HG03139 (cell line): Measurements from ENCODE around the gene ATP8A1.
"Not testable (repeated sequence)": the region's sequence is repeated elsewhere in the genome, so short reads cannot be mapped to it uniquely, and the experiment has no call there.

Experiments
- ATAC-seq: cut with Tn5 transposase; IDR thresholded peaks from one replicate; pipeline ENCODE4 v1.9.1; 2021; ENCODE audit not compliant: unreplicated experiment

Gene ATP8A1

DNA sequence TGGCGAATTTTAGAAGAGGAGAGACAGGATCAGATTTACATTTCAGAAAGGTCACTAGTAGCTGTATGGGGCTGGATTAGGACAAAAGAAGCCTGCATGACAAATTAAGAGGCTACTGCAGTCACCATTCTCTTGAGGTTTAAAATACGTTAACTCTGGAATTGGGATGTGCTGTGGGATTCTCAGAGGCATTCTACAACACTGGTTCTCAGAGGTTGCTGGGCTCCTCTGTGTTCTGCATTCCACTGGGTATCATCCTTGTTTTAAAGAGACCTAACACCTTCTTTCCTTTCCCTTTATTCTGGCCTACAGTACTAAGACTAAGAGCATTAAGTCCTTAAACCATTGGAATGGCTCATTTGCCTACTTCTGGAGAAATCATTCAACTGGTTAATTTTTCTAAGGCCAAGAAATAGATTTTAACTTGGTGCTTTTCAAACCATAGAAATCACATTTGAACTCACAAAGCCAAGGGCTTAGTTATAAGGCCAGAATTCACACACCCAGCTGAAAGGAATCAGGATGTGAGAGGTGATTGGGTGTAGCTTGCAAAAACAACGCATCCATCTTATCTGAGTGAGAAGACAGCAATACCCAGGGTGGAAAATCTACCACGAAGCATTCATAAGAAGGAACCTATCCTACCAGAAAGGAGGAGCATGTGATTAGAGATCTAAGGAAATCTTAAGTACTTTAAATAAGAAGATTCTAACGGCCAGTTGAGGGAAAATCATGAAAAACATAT is 143.0 kb downstream of the ATP8A1 start:
- no peak for ATAC-seq

DNA sequence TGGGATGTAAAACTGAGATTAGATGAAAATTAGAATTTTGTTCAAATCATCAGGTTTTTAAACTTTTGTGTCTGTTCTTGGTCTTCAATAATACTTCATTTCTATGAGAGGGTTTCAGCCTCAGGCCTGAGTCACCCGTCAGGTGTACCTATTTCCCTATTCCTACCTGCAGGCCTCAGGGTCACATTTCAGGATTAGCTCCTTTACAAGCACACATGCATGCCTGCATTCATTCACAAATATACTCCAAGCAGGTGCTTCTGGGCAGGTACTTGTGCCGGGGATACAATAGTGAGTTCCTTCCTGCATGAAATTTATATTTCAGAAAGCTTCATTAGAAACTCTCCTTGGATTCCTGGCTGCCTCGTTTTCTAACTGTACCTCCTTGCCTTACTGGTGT is 144.7 kb downstream of the ATP8A1 start:
- ATAC-seq, result no peak

DNA sequence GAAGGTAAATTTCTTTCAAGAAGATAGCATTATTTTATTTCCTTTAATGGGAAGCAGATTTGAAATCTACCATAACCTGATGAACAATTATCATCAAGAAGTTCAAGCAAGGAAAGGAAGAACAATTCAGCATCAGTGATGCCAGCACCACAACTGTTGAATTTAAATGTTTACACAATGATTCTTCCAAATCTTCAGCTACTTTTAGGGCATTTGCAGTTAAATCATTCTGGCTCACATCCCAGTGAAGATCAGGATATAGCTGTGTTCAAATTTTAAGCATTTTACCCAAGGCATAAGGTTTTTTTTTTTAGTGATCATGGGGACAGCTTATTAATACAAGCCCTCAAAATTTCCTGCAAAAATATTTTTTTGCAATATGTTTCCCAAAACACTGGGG is 146.7 kb downstream of the ATP8A1 start:
- ATAC-seq, result no peak

DNA sequence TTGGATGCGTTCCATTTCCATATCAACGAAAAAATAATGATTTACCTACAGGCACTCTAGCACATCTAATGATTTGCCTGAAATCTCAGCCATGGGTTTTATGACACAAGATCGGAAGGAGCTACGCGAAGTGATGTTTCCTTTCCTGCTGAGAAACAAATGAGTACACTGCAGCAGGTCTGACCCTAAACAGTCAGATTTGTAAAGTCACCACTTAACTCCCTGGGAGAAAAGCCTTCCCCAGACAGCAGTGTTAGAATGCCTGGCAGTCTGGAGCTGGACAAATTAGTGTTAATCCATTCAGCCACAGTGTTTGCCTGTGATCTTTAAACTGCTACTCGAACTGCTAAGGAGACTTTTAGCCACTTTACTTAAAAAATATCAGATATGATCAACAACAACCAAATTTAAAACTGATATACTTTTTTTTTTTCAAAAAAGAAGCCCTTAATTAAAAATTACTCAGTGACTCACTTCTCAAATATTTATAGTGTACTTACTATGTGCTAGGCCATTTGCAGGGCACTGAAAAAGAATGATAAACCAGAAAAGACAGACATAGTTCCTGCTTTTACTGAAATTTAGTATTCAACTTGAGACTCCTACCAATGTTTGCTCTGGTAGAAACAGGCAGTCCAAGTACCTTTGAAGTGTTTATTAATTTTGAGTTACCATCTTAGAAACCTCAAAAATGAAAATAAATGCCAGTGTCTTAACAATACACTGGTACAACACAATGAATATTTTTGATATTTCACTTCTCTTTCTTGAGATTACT is 155.1 kb downstream of the ATP8A1 start:
- no peak for ATAC-seq

DNA sequence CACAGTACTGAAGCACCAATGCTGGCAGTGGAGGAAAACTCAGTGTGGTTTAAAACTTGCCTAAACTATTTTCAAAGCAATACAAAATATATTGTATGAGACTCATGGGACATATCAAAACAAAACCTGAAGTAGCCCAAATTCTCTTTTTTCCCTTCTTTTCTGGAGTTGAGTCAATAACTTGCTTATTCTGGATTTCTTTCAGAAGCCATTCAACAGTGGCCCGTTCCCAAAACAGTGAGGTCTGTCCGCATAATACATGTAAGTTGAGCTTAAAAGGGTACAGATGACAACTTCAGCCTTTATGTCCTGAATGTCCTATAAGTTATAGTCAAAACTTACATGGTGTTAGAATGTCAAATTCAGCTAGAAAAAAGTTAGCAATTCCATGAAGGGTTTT is 158.9 kb downstream of the ATP8A1 start:
- no peak for ATAC-seq

DNA sequence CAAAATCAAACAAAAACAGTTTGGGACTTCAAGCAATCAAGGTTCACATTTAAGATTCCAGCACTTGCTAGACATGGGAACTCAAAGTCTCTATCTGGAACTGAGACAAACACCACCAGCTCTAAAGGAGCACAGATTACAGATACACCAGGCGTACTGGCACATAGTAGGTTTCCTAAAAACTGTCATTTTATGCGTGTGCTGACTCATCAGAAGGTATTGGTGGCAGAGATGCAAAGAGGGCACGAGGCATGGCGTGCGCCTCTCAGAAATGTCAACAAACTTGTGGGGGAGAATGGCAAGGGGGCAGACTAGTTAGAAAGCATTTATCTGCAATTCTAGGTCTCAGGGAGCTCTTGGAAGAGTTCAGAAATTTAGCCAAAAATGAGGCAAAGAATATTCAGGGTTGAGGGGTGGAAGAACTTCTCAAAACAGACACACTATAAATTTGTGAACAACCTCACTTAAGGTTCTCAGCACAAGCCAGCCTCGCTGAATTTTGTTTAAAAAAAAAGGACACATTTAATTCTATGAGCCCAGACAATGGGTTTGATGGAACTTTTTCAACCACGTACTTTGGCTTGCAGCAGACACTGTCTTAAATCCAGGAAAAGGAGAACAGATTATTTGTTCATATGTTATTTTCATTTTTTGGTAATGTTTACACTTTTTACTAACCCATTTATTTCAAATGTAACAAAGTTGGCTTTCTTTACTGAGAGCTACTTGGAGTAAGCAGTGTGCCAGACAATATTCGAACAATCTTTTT is 159.6 kb downstream of the ATP8A1 start:
- ATAC-seq, result no peak

DNA sequence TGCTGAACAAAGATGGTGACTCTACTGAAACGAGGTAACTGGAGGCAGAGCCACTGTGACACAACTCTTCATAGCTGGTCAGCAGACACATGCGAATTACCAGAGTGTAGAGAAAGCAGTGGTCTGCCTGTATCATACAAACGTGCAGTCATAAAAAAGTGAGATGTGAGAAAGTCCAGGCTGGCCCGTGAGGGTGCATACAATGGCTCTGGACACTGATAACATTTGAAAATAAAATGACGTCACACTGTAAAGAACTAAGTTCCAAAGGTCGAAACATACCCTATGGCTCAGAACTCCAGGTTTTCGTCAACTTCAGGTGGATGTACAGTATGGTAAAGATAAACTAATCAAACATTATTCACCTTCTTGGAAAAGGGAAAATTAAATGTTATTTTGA is 163.9 kb downstream of the ATP8A1 start:
- no peak for ATAC-seq

DNA sequence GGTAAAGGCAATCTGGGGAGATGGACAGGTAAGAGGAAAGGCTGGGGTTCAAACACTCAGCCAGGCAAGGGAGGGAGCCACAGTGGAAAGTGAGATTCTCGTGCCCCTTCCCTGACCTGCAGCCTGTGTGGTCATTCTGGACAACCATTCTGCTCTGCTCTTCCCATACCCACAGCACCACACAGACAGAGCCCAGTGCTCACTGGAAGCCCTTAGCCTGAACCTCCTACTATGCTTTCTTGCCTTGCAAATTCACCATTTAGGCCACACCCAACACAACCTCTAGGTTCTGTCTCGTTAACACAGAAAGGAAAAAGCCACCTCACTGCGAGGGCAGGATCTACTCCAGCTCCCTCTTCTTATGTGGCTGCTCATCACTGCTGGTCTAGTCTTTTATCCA is 166.9 kb downstream of the ATP8A1 start:
- no peak for ATAC-seq

DNA sequence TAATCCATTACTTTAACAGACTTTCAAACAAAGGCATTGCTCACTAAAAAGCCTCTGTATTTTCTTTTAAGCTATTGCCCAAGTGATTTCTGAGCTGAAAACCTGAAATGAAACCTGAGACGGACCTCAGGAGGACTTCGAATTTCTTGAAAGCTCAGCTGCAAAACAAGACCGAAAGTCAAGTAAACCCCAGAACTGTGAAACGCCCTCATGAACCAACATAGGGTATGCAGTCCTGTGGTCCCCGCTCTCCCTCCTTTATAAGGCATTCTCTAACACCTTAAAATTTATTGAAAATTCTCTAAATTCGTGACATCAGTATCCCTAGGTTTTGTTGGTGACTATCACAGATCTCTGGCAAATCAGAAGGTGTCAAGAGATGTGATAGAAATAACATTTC is 167.8 kb downstream of the ATP8A1 start:
- ATAC-seq, result peak; percentile 58

DNA sequence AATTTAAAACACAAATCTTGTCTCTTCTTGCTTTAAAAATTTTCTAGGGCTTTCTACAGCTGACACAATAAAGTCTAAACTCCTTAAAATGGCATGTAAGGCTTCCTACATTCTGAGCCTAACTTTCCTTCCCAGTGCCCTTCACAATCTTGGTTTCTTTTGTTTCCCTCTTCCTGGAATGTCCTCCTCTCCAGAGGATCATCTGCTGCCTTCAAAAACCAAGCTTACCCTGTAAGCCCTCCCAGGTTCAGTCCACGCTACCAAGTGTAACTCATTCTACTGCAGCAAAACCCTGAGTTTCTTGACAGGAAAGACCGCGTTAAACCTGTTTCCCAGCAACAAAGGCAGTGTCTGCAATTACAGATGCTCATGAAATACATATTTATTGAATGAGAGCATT is 168.4 kb downstream of the ATP8A1 start:
- no peak for ATAC-seq

DNA sequence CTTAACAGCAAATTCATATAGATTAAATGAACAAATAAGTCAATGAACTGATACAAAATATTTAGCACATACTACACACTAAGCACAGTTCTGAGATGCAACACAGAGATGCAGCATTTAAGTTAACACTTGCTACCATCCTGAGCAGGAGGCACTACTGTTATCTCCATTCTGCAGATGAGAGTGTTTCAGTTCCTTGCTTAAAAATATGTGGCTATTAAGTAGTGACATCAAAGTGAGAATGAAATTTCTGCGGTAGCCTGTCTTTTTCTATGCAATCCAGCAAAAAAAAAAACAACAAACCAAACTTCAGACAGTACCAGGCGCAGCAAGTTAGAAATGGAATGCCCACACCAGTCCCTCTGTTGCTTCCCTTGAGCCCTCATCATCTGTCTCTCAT is 168.8 kb downstream of the ATP8A1 start:
- ATAC-seq, result peak; percentile 78

DNA sequence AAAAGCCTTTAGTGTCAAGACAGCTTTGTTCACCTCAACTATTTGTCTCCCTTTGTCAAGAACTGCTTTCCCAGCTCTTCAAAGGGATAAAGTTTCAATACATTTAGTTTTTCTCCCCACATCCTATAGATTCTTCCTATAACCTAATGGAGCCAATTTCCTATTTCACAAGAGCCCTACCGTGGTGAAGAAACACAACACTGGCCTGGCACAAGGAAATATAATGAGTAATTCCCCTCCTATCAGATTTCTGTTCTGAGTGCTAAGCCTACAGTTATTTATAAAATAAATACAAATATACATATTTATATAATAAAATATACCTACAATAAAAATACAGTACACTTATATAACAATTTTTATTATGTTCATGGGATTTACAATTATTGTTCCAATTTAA is 169.7 kb downstream of the ATP8A1 start:
- no peak for ATAC-seq

DNA sequence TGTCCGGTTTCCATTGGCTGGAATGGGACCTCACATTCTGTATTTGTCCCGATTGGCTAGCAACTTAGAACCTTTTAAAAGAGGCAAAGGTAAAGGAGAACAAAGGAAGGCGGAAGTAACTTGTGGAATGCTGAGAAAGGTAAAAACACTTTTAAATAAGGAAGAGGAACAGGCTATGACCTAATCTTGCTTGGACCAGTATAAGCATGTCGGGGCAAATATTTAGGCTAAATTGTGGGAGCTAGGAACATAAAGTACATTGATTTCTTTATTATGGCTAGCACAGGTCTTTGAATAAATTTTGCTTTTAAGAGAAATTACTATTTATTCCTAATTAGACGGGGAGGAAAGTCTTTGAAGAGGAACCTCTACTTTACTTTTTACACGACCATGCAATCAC is 170.7 kb downstream of the ATP8A1 start:
- ATAC-seq, result not testable (repeated sequence)

DNA sequence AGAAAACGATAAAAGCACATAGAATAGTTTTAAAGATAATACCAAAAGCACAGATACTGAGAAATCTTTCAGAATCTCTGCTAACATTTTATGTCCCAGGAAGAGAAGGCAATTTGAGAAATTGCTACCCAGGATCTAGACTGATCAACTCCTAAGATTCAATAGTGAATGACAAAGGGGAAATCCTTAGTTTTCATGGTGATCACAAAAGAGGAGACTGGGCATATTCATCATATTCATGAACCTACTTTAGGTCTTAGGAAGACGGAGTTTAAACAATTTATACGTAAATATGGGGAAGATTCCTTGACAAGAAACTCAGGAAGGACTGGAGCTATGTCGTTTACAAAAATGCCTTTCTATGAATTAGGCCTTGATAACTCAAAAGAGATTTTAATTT is 172.3 kb downstream of the ATP8A1 start:
- ATAC-seq, result no peak

DNA sequence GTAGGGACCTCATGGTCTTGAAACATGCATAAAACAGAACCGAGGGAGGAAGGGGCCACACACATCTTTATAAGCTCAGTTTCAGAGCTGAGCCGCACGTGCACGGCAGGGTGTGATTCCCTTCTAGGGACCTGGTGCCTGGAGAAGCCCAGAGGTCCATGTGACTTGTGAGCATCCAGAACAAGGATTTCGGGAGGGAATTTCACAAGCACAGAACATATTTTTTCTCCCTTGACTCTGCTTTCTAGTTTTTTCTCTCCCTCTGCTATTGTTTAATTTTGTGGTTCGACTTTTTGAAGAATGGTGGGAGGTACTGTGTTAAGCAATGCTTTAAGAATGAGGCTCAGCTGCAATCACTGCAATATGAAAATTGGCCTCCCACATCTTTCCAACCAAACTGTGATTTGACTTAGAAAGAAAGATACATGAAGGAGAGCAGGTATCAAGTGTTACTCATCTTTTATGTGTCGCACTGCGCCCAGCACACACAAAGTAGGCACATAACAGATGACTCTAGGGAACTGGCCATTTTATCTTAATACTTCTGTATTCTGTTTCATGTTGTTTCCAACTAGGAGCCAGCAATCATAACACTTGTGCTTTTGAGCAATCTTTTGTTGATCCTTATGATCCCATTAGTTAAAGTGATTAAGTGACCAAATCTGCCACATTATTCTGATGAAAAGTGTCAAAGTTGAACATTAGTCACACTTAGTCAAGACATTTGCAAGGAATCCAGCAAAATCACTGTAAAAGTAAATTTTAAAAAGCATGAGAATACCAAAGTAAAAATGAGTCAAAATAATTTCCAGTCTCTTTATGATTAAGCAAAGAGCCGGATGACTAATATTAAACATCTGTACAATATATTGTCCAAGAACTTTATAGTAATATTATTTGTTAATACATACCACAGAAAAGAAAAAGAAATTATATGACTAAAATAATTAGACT is 173.2 kb downstream of the ATP8A1 start:
- ATAC-seq, result no peak

DNA sequence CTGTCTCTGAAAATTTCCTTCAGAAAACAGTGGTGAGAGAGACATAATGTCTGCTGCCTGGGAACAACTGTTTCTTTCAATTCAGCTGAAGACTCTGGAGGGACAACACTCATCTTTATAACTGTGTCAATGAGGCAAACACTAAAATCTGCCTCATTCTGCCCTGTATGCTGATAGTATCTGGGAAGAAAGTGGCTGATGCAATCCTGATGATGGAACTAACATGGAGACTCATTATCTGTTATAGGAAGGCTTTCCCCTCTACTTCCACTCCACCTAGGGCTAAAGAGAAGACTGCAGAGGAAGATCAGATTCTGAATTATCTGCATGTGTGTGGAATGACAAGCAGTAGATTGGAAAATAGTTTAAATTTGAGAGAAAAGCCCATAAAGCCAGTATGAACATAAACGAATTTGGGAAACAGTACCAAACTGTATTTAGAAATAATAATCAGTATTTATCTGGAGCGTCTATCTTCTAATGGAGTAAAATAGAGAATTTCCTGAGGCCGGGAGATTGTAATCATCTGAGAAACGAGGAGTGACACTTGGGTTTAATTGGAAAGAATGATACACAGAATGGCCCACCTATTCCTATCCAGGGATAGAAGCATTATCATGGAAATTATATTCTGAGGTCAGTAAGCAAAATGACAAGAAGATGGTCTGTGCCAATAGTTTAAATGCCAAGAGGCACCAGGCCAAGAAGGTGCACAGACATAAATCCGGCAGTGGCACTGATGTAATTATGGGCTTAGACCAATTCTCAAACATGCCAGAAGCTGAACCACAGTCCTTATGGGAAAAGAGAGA is 174.2 kb downstream of the ATP8A1 start:
- ATAC-seq, result no peak

DNA sequence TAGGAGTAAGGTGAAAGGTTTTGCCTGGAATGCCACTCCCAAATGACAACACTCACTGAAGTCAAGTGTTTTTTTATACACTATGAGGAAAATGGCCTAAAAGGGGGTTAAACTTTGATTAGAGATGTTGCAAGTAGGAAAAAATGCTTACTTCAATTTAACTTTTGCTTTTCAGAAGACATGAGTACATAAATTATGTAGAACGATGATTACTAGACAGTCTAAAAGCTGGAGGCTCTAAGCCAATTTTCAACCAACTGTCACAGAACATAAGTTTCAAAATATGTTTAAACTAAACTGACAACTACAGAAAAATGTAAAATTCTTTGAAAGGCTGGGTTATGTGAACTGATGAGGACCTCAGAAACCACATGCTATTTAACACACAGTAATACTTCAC is 176.2 kb downstream of the ATP8A1 start:
- no peak for ATAC-seq

DNA sequence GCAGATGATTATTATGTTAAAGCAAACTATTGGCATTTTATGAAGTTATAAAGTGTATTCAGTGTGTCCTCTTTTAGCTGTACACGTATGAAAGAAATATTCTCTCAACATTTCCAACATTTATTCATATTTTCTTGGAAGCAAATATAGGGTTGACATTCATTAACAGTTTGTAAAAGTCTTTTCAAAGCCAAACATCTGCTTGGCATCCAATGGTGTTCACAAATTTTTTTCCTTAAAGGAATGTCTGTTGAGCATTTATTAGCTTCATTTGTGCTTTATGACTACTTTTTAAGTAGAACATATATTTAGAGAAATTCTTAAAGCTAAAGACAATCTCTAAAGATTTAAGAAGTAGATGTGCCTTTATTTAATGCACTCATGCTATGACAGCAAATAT is 176.6 kb downstream of the ATP8A1 start:
- no peak for ATAC-seq

DNA sequence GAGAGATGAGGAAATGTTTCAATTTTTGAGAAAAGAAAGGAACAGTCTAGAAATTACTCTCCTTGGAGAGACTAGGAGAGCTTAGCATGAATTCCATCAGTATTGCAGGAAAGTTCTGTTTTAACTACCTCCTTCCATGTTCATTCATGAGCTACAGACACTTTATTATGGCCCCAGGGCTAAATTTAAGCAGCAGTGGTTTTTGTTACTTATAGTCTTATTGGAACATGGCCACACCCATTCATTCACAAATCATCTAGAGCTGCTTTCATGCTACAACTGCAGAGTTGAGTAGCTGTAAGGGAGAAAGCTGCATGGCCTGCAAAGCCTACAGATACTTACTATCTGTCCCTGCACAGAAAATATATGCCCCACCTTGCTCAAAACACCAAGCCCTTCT is 178.0 kb downstream of the ATP8A1 start:
- ATAC-seq, result no peak

DNA sequence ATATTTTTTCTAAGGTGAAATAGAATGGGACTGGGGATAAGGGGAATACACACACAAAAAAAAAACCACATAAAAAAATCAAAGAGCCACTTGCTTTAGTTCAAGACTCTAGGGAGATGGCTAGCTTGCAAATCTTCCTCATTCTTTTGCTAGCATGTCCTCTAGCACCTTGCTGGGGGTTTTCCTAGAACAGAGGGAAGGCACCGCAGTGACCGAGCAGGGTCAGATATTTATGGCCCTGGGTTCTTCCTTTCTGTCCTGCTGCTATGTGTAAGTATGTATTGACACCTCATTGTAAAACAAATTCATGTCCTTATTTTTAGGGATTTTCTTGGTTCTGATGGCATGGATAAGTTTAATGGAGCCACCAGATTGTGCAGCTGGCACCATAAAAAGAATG is 178.4 kb downstream of the ATP8A1 start:
- ATAC-seq, result no peak
